Erythroblast (primary cell): Measurements from ENCODE around the gene MRPL50.

Experiments used
- GATA1 ChIP-seq: IDR thresholded peaks from 2 replicates; pipeline ENCODE4 v1.6.1; 2011; ENCODE audit warnings: low read depth, mild to moderate bottlenecking, control low read depth, low read length, moderate library complexity
- POLR2A ChIP-seq: IDR thresholded peaks from 2 replicates; pipeline ENCODE4 v1.6.1; 2011; ENCODE audit warnings: mild to moderate bottlenecking, low read length

- TF ChIP-seq POLR2A (no peak), GATA1 (no peak)
Measured at GRCh38 chr9:101375546-101375945, 22.9 kb downstream of the MRPL50 start.
